ENCODE data around the gene LGMN. TPM values are rescaled to one million over a fixed set of nuclear protein-coding genes. Genes with fewer than 3 reads are reported as not detected.
A peak's percentile ranks its signal among the peaks of the same experiment; 100 is the strongest.

The LGMN gene
- total and polyA plus RNA-seq, 9 of the 15 experiments (the other 6 are each of a cell fraction or from before 2014, with no cell fraction given), result 0.05 to 1.4 (median 0.43) TPM; not detected in 2

- ChIA-PET POLR2A (interaction anchor here (0.6 to 1.2 kb wide), 5 partner anchors 8 to 35 kb away, joined by 3 to 5 read pairs (median 4); partner anchors contain the start of gene GOLGA5), CTCF (ENCODE audit: low intra/inter-chr PET ratio) (no interaction called here)
- Histone ChIP-seq H2AFZ (ENCODE audit: low read depth, low read length) (peak overlapping the region; percentile 79), H3K27ac (ENCODE audit: extremely low read depth, low read depth, low read length) (peak overlapping the region; percentile 69; the same call in 2 of the 3 replicates), H3K9ac (ENCODE audit: insufficient read depth in 1 of 2, low read depth in 2 of 2, low read length in 2 of 2) (no peak overlapping the region; a peak in 1 of 4 replicates), H3K4me2 (ENCODE audit: insufficient read depth, low read length) (no peak overlapping the region; the same call in 1 of the 2 replicates), H3K9me1 (ENCODE audit: control insufficient read depth, insufficient read depth, low read length) (no peaks in the 10 kb centered on the region), H3K4me3 (no peak overlapping the region), H3K27me3 (ENCODE audit: control insufficient read depth in 2 of 2, insufficient read depth in 2 of 2, low read length in 2 of 2) (no peaks in the 10 kb centered on the region), H3K36me3 (ENCODE audit: control insufficient read depth, insufficient read depth, low read length) (no peaks in the 10 kb centered on the region), H4K20me1 (replicated peaks; ENCODE audit: control insufficient read depth, insufficient read depth, low read length) (no peaks in the 10 kb centered on the region), H3K79me2 (ENCODE audit: control insufficient read depth, insufficient read depth, low read length) (no peaks in the 10 kb centered on the region), H3K4me1 (replicated peaks in 1 of 2; ENCODE audit: control insufficient read depth in 2 of 2, insufficient read depth in 2 of 2, low read length in 2 of 2) (peaks cover 0 to 11% of the 10 kb centered on the region in 2 experiments; a peak in 3 of 5 replicates), H3K9me3 (replicated peaks; ENCODE audit: control insufficient read depth, insufficient read depth, low read depth, low read length) (no peaks in the 10 kb centered on the region)
- ATAC-seq (peak; percentile 97), DNase-seq (ENCODE audit: extremely low read depth in 1 of 4, low spot score in 3 of 4) (peak; percentile 16 to 74 (median 32)), FAIRE-seq (peak; percentile 64)
- BruUV-seq (replicated peaks), result no TSS peak
- in situ Hi-C loops (cut with MboI) (no loop called here), intact Hi-C loops (cut with micrococcal nuclease) (no loop called here)
- WGBS (ENCODE audit: insufficient coverage, low coverage, missing lambda C conversion rate), result 0% methylated on average over 1 of the region's 4 CpGs
- TF ChIP-seq POLR2H (tag; IDR thresholded peaks at IDR 0.05; ENCODE audit: low read depth) (peak; percentile 49; the same call in 1 of the 2 replicates), CREB3L1 (IDR thresholded peaks at IDR 0.05; ENCODE audit: borderline replicate concordance, low read depth) (peak; percentile 72; the same call in 1 of the 2 replicates), DNMT1 (IDR thresholded peaks at IDR 0.05) (no peak), ZNF696 (CRISPR knock-in tag; conservative IDR thresholded peaks at IDR 0.05) (no peak), L3MBTL2 (IDR thresholded peaks at IDR 0.05) (0 out of 2 replicates have a peak, but pooled peaks have one; percentile 44), MYC (IDR thresholded peaks at IDR 0.05; ENCODE audit: low read depth, low read length) (peak; percentile 68), MYC (CRISPR knock-in tag; IDR thresholded peaks at IDR 0.05; ENCODE audit: borderline replicate concordance, low read depth) (no peak), MAX (CRISPR knock-in tag; IDR thresholded peaks at IDR 0.05) (peak; percentile 79), HMG20A (CRISPR knock-in tag; conservative IDR thresholded peaks at IDR 0.05) (no peak), ZNF639 (CRISPR knock-in tag; conservative IDR thresholded peaks at IDR 0.05 in 1 of 2, IDR thresholded peaks at IDR 0.05 in 1 of 2) (peak in 1 of 2 experiments; percentile 62; a peak in 1 of 4 replicates), NR4A1 (CRISPR knock-in tag; IDR thresholded peaks at IDR 0.05) (no peak), NR4A1 (tag; IDR thresholded peaks at IDR 0.05) (peak; percentile 44; the same call in 1 of the 2 replicates)
Observed at GRCh38 chr14:92759300-92759678, 10.9 kb upstream of the LGMN start.
